Rectal smooth muscle tissue (tissue), 1 donor: ENCODE measurements around the gene TIRAP.

Experiments used
- H3K27ac ChIP-seq: one replicate; pipeline ENCODE4 v1.7.0; 2013; ENCODE audit warnings: low read depth, low read length, inconsistent platforms
- H3K27me3 ChIP-seq: one replicate; pipeline ENCODE4 v1.7.0; 2013; ENCODE audit warnings: low read length; ENCODE audit not compliant: control insufficient read depth, insufficient read depth
- H3K36me3 ChIP-seq: one replicate; pipeline ENCODE4 v1.7.0; 2013; ENCODE audit warnings: low read length; ENCODE audit not compliant: control insufficient read depth, insufficient read depth
- H3K4me1 ChIP-seq: one replicate; pipeline ENCODE4 v1.7.0; 2013; ENCODE audit warnings: low read length; ENCODE audit not compliant: control insufficient read depth, insufficient read depth
- H3K4me3 ChIP-seq: one replicate; pipeline ENCODE4 v1.7.0; 2013; ENCODE audit warnings: low read length
- H3K9ac ChIP-seq: one replicate; pipeline ENCODE4 v1.7.0; 2013; ENCODE audit warnings: low read length

The TIRAP gene

DNA sequence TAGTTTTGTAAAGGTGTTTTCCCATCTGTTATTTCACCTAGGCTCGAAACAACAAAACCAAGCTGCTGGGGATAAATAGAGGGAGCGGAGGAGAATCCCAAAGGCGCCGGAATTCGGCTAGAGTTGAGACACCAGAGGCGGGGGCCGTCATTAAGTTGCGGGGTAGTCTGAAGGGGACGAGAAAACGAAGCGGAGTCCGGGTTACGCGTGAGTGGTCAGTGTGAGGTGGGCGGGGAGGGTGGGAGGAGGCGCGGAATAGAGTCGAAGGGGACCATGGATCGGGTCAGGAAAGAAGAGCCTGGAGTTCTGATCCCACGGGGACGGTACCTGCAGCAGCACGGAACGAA is 14.6 kb upstream of the TIRAP start:
- Histone ChIP-seq H3K27ac (peak overlapping the region; percentile 85), H3K4me3 (peak overlapping the region; percentile 97), H3K27me3 (no peaks in the 10 kb centered on the region), H3K4me1 (peaks cover 6% of the 10 kb centered on the region), H3K36me3 (peaks cover 35% of the 10 kb centered on the region), H3K9ac (peak overlapping the region; percentile 92)

- Histone ChIP-seq H3K4me3 (peak within 1 kb of the TSS; percentile 97), H3K27ac (peak within 1 kb of the TSS; percentile 85), H3K4me1 (peaks cover 6% of the 10 kb centered on the region), H3K36me3 (peaks cover 34% of the 10 kb centered on the region), H3K27me3 (no peaks in the 10 kb centered on the region), H3K9ac (peak within 1 kb of the TSS; percentile 92)
Measured at GRCh38 chr11:126268708-126269579, 13.9 kb upstream of the TIRAP start, which contains the start of the genes FOXRED1 and SRPRA. TSS of gene FOXRED1 (plus strand) at chr11:126269154. CDS start at chr11:126269207, 53 bp downstream. TSS of gene SRPRA (minus strand) at chr11:126268895. CDS start at chr11:126268804, 91 bp downstream.

DNA sequence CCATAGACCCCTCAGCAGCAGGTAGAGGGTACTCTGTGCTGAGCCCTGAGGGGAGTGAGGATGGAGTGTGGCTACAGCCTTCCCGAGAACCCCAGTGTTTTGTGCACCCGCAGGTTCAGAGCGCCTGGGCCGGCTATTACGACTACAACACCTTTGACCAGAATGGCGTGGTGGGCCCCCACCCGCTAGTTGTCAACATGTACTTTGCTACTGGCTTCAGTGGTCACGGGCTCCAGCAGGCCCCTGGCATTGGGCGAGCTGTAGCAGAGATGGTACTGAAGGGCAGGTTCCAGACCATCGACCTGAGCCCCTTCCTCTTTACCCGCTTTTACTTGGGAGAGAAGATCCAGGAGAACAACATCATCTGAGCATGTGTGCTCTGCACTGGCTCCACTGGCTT is 5.6 kb upstream of the TIRAP start:
- Histone ChIP-seq H3K36me3 (peaks cover 14% of the 10 kb centered on the region), H3K27me3 (no peaks in the 10 kb centered on the region), H3K4me3 (no peak overlapping the region), H3K9ac (no peak overlapping the region), H3K27ac (no peak overlapping the region), H3K4me1 (peaks cover 5% of the 10 kb centered on the region)

DNA sequence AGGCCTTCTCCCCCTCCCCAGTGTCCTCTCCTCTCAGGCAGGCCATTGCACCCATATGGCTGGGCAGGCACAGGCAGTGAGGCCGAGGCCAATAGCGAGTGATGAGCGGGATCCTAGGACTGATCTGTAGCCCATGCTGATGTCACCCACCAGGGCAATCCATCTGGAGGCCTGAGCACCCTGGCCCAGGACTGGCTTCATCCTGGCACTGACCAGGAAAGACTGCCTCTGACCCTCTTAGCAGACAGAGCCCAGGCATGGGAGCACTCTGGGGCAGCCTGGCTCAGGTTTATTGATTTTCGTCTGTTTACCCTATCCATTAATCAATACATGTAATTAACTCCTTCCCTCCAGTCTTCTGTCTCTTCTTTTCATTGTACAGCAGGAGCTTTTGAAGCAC is 5.1 kb upstream of the TIRAP start:
- H3K4me3 ChIP-seq = no peak overlapping the region
- H3K9ac ChIP-seq = no peak overlapping the region
- no peak overlapping the region for H3K27ac ChIP-seq
- peaks cover 14% of the 10 kb centered on the region for H3K36me3 ChIP-seq
- no peaks in the 10 kb centered on the region for H3K27me3 ChIP-seq
- H3K4me1 ChIP-seq = peaks cover 5% of the 10 kb centered on the region

DNA sequence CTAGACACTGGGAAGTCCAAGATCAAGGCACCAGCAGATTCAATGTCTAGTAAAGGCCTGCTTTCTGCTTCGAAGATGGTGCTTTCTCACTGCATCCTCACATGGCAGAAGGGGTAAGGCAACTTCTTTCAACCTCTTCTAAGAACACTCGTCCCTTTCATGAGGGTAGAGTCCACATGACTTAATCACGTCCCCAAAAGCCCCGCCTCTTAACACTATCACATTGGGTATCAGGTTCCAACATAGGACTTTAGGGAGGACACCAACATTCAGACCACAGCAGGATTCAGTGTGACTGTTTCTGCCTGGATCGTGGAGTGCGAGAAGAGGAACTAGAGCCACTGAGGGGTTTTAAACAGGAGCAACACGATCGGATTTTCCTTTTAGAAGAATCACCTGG is 3.7 kb upstream of the TIRAP start:
- H3K27me3 ChIP-seq = no peaks in the 10 kb centered on the region
- peaks cover 5% of the 10 kb centered on the region for H3K4me1 ChIP-seq
- peaks cover 10% of the 10 kb centered on the region for H3K36me3 ChIP-seq
- H3K9ac ChIP-seq = no peak overlapping the region
- no peak overlapping the region for H3K27ac ChIP-seq
- no peak overlapping the region for H3K4me3 ChIP-seq

- H3K27ac ChIP-seq = no peak overlapping the region
- peaks cover 5% of the 10 kb centered on the region for H3K4me1 ChIP-seq
- no peak overlapping the region for H3K9ac ChIP-seq
- H3K36me3 ChIP-seq = peaks cover 3% of the 10 kb centered on the region
- no peak overlapping the region for H3K4me3 ChIP-seq
- H3K27me3 ChIP-seq = no peaks in the 10 kb centered on the region
Measured at GRCh38 chr11:126280595-126280994, 2.3 kb upstream of the TIRAP start.

- H3K4me1 ChIP-seq = peaks cover 5% of the 10 kb centered on the region
- no peaks in the 10 kb centered on the region for H3K27me3 ChIP-seq
- no peak overlapping the region for H3K27ac ChIP-seq
- no peak overlapping the region for H3K4me3 ChIP-seq
- H3K9ac ChIP-seq = no peak overlapping the region
- H3K36me3 ChIP-seq = no peaks in the 10 kb centered on the region
Measured at GRCh38 chr11:126281245-126281644, 1.6 kb upstream of the TIRAP start.

DNA sequence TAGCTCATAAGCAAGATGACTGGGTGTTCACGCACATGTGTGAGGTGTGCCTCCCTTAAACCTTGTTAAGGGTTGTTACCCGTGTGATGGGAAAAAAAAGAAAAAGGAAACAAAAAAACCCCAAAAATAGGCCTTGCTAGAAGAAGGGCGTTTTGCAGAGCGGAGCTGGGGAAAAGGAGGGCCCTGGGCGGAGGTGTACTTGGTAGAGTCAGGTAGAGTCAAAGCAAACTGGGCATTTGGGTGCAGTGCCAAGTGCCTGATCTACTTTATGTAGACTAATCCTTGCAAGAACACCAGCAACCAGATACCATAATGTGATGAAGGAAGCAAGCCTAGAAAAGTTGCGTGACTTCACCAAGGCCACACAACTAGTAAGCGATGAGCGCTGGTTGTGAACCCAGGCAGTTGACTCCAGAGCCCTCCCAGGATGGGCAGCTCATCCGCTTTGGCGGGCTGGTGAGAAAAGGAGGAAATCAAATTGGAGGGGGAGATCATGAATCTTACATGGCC is 1.2 kb upstream of the TIRAP start:
- Histone ChIP-seq H3K36me3 (no peaks in the 10 kb centered on the region), H3K4me3 (peak overlapping the region; percentile 47), H3K27me3 (no peaks in the 10 kb centered on the region), H3K27ac (peak overlapping the region; percentile 84), H3K4me1 (peaks cover 5% of the 10 kb centered on the region), H3K9ac (no peak overlapping the region)

GRCh38 chr11:126282361-126282735 is 545 bp upstream of the TIRAP start:
- Histone ChIP-seq H3K27ac (peak overlapping the region; percentile 84), H3K27me3 (no peaks in the 10 kb centered on the region), H3K4me3 (peak overlapping the region; percentile 47), H3K9ac (peak overlapping the region; percentile 50), H3K4me1 (peaks cover 5% of the 10 kb centered on the region), H3K36me3 (no peaks in the 10 kb centered on the region)

GRCh38 chr11:126284829-126285228 is 1.9 kb downstream of the TIRAP start:
- peaks cover 2% of the 10 kb centered on the region for H3K36me3 ChIP-seq
- H3K27ac ChIP-seq = no peak overlapping the region
- H3K9ac ChIP-seq = no peak overlapping the region
- no peaks in the 10 kb centered on the region for H3K27me3 ChIP-seq
- peaks cover 5% of the 10 kb centered on the region for H3K4me1 ChIP-seq
- no peak overlapping the region for H3K4me3 ChIP-seq

GRCh38 chr11:126288237-126288636 is 5.3 kb downstream of the TIRAP start:
- peaks cover 26% of the 10 kb centered on the region for H3K36me3 ChIP-seq
- H3K27me3 ChIP-seq = no peaks in the 10 kb centered on the region
- no peak overlapping the region for H3K9ac ChIP-seq
- no peak overlapping the region for H3K27ac ChIP-seq
- H3K4me1 ChIP-seq = peaks cover 3% of the 10 kb centered on the region
- no peak overlapping the region for H3K4me3 ChIP-seq

DNA sequence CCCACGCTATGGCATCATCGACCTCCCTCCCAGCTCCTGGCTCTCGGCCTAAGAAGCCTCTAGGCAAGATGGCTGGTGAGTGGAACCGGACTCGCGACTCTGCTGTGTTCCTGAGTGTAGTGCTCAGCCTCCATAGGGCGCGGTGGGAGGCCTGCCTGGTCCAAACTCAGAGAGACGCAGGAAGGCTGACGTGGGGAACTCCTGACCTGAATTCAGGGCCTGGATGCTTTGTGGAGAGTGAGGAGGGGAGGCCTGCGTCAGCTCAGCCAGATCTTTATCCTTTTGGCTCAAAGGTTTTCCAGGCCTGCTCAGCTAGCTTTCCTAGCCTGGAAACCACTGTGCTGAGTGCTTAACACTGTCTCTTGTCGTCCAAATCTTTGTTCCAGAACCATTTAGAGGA is 8.0 kb downstream of the TIRAP start:
- no peaks in the 10 kb centered on the region for H3K27me3 ChIP-seq
- no peak overlapping the region for H3K9ac ChIP-seq
- peak overlapping the region; percentile 8 for H3K27ac ChIP-seq
- peaks cover 3% of the 10 kb centered on the region for H3K4me1 ChIP-seq
- H3K36me3 ChIP-seq = peaks cover 38% of the 10 kb centered on the region
- H3K4me3 ChIP-seq = no peak overlapping the region

DNA sequence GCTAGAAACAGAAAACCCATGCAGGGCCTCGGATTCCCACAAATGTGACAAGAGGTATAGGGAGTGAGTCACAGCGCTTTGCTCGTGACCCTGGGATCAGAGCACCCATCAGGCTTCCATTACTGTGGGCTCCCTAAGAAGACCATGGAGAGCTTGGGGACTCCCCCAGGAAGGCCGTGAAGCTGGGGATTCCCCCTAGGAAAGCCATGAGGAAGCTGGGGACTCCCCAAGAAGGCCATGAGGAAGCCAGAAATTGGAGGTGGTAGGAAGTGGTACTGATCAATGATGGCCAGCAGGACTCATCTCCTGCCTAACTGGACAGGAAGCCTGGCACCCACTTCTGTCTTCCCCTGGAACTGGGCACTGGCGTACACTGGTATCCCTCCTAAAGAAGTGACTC is 10.8 kb downstream of the TIRAP start:
- Histone ChIP-seq H3K4me3 (no peak overlapping the region), H3K27me3 (no peaks in the 10 kb centered on the region), H3K4me1 (peaks cover 3% of the 10 kb centered on the region), H3K9ac (no peak overlapping the region), H3K36me3 (peaks cover 36% of the 10 kb centered on the region), H3K27ac (no peak overlapping the region)
